ENCODE data around the gene SNHG17.
"Not testable (repeated sequence)": the region's sequence is repeated elsewhere in the genome, so short reads cannot be mapped to it uniquely, and the experiment has no call there.

Gene SNHG17

DNA sequence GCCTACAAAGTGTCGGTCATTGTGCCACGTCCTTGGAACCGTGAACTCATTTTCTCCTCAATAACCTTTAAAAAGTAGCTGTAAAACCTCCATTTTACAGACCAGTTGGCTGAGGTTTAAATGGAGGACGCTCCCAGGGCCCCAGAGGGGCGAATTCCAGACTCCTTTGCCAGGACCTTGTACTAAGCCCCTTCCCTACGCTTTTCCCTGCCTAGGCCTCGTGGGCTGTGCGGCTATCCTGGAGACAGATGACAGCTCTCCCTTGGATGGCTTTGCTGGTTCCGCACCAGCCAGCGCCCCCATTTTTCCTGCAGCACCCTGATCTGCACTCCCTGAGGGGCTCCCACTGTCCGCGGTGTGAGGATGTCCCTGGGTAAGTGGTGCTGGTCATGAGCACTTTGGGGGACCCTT, 12.1 kb upstream of the SNHG17 start:
- no peak for DNase-seq

DNA sequence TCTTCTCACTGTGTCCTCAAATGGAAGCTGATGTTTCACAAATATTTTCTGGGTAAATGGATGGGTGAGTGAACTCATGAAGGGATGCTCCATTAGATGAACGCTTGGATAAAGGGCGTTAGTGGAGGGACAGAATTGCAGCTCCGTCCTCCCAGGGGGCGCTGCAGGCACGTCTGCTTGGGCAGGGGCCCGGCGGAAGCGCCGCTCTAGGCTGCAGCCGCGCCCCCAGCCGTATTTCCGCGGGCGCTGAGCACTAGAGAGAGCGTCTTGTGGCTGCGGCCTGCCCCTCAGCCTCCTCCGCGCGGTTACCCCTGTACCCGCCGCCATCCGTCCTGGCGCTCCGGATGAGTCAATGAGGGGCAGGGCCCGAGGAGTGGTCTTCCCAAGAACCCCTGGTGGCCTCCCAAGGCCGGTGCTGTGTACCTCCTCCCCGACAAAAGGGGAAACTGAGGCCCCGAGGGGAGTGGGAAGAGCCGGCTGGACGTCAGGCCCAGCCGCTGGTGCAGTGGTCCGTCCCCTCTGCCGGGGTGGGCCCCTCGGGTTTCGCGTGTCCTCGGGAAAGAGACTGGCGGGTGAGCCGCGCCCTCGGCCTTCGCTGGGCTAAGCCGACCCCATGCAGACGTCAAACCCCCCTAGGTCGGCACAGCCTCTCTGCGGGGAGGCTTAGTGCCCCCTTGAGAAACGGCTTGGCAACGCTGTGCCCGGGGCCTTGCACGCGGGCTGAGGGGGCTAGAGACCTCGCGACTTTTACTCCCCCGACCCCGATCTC, 11.5 kb upstream of the SNHG17 start:
- DNase-seq: peak; percentile 95

DNA sequence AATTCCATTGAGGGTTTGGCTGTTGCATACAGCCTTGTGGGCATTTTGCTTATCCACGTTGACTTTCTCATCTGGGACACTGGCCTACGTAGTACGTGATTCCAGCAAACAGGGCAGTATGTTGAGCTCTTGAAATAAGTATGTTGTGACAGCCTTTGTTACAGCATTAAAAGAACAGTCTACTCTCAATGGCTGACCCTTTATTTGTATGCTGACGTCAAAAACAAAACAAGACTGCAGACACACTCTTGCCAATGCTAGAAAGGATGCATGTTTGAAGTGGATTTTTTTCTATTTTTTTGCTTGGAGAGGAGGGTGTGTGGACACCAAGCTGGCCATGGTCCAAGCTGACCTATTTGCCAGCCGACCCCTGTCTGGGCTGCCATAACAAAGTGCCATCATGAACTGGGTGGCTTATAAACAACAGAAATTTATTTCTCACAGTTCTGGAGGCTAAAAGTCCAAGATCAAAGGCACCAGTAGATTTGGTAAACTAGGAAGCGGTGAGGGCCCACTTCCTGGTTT, 10.8 kb upstream of the SNHG17 start:
- no peak for DNase-seq

DNA sequence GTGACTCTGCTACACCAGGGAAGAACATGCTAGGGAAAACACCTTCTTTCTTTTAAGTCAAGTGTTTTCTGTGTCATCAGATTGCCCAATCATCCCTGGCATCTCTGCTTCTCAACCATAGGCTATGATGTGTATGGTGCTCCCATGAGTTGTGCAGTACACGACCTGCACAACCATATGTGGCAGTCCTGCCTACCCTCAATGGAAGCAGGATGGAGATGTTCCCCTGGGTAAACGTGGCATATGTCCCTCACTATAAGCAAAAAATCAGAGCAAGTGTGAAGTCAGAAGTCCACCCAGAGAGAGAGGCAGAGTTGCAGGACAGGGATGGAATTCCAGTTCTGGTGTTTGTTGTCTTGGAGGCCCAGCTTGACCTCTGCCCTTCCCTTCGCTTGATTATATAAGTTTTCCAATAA, 10.3 kb upstream of the SNHG17 start:
- DNase-seq: no peak

DNA sequence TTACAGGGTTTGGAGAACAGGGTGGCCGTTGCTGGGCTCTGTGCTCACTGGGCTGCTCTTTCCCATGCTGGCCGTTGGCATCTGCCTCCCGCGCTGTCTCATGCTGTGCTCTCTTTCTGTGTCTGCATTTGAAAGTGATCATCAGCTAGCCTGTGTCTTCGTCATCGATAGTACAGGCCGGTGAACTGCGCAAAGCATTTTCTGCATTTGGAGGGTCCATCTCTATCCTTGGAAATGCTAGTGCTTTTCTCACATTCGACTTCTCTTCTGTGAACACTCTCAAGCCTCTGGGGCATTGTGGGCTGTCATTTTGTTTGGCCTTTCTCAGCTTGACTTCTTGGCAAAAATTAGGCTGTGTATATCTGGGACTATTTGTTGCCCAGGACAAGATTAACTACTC, 6.8 kb upstream of the SNHG17 start:
- peak; percentile 0 for DNase-seq

DNA sequence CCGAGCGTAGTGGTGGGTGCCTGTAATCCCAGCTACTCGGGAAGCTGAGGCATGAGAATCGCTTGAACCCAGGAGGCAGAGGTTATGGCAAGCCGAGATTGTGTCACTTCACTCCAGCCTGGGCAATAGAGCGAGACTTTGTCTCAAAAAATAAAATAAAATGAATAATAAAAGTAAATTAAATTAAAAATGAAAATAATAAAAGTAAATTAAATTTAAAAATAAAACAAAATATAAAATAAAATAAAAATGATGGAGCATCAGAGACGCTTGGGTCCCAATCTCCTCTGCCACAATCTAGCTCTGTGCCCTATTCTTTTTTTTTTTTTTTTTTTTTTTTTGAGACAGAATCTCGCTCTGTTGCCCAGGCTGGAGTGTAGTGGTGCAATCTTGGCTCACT, 6.0 kb upstream of the SNHG17 start:
- not testable (repeated sequence) for DNase-seq

DNA sequence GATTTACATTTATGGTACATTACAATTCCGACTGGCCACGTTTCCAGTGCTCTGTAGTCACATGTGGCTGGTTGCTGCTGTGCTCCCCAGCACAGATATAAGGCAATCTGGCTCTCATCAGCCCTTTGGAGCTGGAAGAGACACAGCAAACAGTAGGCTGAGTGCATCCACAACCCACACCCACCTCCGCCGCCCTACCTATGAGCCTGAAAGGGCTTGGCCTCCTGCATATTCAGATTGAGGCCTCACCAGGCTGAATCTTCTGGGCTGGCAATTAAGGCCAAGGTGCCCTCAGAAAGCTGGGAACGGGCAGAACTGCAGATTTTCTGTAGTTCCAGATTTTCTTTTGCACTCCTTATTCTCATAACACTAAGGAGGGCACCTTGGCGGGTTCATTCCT, 2.7 kb upstream of the SNHG17 start:
- DNase-seq: no peak

DNA sequence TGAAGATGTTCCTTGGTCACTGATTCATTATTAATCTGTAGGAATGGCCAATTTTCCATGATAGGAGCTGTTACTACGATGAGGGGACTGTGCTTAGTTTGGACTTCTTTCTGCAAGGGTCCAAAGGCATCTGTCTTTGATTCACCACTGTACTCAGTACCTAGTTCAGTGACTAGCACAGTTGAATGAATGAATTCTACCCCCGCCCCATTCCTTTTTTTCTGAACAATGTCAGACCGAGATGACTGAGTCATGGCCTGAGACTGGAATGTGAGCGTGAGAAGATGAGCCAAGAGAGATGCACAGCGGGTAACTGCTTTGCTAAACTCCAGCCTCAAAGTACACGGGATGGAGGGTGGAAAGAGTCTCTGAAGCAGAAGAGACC, 419 bp upstream of the SNHG17 start:
- DNase-seq: no peak

DNA sequence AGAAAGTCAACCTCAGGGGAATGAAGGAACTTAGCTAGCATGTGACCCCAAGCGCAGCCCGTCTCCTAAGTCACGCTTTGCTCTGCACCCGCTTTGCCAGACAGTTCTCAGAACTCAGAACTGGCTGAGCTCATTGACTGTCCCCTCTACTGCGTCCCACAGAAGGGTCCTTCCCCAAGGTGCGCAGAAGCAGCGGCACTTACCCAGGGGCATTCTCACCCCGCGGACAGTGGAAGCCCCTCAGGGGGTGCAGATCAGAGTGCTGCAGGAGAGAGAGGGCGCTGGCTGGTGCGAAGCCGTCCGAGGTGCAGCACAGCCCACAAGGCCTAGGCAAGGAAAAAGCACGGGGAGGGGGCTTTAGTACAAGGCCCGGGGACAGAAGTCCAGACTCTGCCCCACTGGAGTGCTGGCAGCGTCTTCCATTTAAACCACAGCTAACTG, 807 bp downstream of the SNHG17 start:
- DNase-seq: peak; percentile 69

DNA sequence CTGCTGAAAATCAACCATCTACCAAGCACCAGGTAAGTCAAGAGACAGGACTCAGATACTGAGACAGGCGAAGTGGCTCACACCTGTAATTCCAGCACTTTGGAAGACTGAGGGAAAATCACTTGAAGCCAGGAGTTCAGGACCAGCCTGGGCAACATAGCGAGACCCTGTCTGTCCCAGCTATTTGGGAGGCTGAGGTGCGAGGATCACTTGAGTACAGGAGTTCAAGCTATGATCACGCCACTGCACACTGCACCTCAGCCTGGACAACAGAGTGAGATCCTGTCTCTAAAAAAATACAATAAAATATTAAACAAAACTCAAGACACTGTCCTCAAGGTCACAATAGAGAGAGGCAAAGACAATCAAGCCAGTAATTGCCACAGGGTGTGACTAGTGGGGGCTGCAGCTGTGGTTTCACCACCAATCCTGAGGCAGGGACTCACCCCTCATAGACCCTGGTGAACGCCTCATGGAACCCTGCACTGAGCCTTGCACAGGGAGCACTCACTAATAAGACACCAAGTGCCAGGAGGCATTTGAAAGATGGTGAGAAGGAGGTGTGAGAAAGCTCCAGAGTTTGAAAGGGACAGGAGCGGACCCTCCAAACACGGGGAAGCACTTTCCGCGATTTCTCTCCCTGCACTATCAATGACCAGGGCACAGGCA, 1.7 kb downstream of the SNHG17 start:
- peak; percentile 29 for DNase-seq

DNA sequence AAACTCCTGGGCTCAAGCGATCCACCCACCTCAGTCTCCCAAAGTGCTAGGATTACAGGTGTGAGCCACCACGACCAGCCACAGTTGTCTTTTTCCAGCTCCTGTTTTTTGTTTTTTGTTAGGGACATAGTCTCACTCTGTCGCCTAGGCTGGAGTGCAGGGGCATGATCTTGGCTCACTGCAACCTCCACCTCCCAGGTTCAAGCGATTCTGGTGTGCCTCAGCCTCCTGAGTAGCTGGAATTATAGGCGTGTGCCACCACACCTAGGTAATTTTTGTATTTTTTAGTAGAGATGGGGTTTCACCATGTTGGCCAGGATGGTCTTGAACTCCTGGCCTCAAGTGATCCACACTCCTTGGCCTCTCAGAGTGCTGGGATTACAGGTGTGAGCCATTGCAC, 2.3 kb downstream of the SNHG17 start:
- not testable (repeated sequence) for DNase-seq

DNA sequence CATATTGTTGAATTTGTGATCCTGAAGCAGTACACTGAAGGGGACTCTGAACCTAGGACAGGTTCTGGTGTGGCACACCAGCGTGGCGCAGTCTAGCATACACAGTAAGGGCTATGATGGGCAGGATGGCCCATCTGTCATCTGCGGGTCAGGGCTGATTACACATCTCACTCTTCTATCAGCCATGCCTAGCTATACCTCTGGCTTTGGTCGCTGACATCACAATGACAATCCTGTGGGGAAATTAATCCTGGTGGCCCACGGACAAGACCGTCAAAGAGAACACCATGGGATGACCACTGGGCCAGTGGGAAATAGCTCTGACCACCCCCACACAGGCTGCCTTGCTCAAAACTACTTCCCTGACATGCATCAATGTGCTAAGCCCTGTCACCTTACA, 2.8 kb downstream of the SNHG17 start:
- no peak for DNase-seq

DNA sequence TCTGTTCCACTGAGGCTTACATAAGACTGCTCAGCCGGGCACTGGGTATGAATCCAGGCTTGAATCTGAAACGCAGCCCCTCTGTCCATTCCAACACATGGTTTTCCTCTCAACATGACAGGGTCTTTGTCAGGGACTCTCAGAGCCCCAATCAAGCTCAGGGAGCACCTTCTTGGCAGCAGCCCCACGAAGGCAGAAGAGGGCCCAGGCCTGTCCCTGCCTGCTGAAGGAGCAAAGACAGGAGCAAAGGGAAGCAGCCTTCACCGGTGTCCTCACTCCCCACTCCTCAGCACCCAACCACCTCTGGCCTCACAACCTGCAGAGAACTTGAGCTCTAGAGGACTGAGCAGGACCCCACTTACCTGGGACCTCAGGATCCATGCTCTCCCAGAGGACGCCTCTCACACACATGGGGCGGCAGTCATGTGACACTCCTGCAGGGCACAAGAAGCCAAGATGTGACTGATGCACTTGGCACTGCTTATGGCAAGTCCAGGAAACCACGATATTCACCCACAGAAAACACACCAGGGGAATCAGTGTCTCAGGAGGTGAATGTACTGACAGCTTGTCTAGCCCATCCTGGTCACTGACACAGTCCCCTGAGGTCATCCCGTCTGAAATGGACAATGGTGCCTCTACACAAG, 4.3 kb downstream of the SNHG17 start:
- no peak for DNase-seq

DNA sequence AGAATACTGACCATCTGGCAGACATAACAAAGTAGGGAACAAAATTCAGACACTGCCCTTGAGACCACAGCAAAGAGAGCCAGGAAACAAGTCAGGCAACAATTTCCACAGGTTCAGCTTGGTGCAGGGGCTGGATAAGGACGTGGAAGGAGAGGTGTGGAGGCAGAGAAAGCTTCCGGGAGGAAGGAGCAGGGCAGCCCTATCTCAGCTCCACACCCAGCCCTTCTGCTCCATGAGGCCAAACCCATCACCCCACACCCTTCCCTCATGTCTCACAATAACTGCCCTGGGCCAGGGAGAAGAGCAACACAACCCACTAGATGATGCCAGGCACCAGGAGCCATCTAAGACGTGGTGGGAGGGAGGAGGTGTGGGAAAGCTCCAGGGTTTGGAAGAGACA, 5.8 kb downstream of the SNHG17 start:
- DNase-seq: peak; percentile 81

DNA sequence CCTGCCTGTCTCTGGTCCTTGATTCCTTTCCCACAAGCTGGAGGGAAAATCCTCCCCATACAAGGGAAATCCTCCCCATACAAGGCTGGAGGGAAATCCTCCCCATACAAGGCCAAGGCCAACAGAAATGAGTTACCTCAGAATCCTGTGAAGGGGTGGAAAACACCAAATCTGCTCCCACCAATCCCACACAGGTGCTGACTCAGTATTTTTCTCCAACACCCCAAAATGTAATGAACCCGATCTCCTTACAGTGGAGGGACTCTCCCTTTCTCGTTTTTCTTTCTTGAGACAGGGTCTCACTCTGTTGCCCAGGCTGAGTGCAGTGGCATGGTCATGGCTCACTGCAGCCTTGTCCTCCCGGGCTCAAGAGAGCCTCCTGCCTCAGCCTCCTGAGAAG, 6.3 kb downstream of the SNHG17 start:
- DNase-seq: no peak

DNA sequence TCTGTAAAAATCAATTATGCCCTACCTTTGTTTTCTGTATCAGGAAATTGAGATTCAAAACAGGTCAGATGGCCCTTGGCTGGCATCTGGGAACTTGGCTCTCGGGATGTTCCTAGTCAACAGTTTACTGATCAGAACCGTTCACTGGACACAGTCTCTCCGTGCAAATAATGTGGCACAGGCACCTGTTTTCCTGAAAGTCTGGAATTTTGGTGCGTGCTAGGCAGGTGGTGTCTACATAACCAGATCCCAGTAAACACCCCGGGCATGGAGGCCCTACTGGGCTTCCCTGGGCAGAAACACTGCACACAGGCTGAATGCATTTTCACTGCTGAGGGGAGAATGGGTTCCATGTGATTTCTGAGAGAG, 7.5 kb downstream of the SNHG17 start:
- DNase-seq: no peak

DNA sequence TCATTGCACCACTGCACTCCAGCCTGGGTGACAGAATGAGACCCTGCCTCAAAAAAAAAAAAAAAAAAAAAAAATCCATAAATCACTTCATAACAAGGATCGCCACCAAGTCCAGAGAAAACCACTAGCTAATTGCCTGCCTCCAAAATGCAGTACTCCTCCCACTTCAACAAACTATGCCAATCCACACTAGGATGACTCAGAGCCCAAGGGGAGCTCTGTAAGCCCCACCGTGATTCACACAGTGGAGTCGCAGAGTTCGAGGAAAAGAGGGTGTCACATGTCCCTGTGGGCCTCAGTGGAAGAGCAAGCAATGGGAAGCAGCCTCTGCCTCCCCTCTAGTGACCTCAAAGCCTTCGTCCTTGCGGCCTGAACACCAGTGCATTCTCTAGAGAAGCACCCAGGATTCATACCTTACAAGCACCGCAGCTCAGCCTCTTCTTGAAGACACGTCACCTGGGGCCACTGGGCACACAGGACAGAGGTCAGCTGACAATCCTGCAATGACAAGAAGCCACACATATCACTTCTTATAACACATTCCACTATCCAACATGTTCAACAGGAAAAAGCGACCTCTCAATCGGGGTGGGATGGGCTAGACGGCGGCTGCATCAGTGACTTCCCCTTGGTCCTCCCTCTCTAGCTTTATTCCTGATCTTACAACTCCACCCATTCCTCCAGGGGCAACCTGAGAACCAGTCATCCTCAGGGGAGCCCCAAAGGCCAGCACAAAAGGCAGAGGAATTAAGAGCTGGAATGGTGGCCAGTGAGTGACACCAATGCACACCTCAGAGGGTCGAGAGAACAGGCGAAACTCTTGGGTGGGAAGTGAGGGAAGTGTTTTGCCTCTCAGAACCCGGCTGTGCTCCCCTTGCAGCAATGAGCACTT, 8.9 kb downstream of the SNHG17 start:
- no peak for DNase-seq

DNA sequence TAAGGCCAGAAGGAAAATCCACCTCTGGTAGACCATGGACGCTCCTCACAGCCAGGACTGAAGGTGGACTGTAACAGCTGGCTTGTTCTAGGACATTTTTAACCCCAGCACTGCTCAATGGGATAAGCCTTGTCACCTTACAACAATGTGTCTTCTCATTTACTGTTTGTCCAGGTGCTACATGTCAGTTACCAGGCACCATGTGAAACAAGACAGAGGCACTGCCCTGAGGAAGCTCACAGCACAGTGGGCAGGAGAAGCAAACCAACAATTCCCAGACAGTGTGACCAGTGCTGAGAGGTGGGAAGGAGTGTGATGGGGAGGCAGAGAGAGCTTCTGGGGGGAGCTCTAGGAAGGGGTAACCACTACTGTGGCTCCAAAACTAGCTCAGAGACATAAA, 10.7 kb downstream of the SNHG17 start:
- no peak for DNase-seq

DNA sequence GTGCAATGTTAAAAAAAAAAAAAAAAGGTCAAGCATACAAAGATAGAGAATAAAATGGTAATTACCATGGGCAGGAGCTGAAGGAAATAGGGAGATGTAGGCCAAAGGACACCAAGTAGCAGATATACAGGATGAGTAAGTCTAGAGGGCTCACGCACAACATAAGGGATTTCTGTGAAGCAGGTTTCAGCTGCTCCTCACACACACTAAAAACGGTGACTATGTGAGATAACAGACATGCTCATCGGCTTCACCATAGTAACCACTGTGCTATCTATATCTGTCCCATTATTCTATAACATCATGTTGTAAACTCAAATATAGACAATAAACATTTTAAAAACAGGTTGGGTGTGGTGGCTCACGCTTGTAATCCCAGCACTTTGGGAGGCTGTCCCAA, 11.6 kb downstream of the SNHG17 start:
- peak; percentile 36 for DNase-seq

DNA sequence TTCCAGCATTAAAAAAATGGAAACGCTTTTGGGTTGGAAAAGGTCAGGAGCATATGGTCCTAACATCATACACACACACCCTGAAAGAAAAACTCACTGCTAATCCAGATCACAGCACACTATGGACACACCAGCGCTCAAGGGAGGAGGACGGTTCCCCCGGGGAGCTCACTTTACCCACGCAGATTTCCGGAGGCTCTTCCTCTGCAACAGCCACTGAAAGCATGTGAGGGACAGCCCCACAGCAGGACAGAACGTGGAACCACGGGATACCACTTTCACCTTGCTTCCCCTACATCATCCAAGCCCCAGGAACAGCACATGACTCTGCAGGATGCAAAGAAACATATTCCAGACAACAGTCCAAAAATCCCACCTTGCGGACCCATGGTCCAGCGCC, 13.2 kb downstream of the SNHG17 start:
- no peak for DNase-seq

DNA sequence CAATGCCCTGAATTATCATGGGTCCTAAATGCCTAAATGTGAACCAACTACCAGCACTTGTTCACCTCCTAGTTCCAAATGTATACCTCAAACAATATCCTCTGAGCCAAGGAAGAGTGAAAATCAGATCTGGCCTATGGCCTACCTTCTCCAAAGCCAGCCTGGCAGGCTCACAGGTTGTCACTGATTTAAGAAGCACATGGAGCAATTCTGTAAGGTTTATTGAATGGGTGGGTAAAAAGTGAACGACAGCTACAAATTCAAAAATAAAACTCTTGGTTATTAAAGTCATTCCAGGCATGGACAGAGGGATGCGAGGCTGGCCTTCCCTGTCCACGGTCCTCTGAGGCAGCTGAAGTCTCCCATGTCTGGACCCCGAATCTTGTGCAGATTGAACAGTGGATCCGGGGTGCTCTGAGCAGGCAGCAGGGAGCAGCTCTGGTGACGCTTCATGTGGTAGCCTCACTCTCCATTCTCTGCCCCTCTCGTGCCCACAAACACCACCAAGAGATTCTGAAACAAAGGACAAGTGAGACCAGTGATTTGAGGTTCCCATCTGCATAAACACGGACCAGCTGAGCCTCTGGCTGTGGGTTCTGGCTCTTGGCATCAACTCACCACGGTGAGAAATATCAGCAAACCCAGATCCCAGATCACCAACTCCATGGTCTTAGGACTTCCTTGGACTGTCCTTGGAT, 14.6 kb downstream of the SNHG17 start:
- no peak for DNase-seq

DNA sequence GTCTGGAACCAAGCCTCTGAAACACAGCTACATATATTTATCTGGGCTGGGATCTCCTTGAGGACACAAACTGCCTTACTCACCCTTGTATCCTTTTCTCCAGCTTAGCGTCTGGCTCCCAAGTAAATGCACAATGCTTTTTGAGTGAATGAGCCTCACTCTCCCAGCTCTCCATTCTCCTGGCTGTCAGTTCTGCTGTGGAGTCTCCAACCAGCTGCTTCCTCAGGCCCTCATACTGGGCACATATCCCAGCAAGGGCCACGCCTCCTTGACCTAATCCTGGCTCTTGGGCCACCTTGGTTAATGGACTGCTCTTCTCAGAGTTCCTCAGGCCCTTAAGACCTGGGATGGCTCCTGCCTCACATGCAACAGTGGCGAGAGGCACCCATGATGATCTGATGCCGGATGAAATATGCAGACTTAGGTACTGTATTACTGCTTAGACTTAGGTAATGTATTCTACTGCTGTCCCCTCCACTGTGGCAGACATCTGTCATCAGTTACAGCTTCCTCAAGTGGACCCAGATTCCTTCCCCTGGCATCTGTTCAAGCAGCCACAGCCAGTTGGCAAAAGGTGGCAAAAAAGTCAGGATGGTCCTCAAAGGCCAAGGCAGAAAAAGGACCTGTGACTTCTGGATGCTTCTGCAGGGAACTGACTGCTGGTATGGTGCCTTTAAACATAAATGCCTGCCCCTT, 16.5 kb downstream of the SNHG17 start:
- peak; percentile 37 for DNase-seq
